Mucosa of descending colon (tissue), 3 donors: ENCODE results near the gene GTF2H2. TPM values are rescaled to one million over a fixed set of nuclear protein-coding genes. Genes with fewer than 3 reads are reported as not detected.
"Not testable (repeated sequence)": the region's sequence is repeated elsewhere in the genome, so short reads cannot be mapped to it uniquely, and the experiment has no call there.

Experiments
- ATAC-seq: fragments of 200-7000 bp; cut with Tn5 transposase; one replicate; pipeline ENCODE4 v1.9.1; 2020; ENCODE audit warnings: mild to moderate bottlenecking, moderate library complexity
- DNase-seq, 3 donors: peaks; one replicate each; pipeline ENCODE4 v3.0.0-alpha.2; 2020
- H3K36me3 ChIP-seq: fragments of 200-600 bp; one replicate; pipeline ENCODE4 v1.8.0; 2021; ENCODE audit warnings: low read depth, mild to moderate bottlenecking
- H3K4me1 ChIP-seq: fragments of 200-600 bp; one replicate; pipeline ENCODE4 v1.8.0; 2021; ENCODE audit warnings: low read depth, mild to moderate bottlenecking
- H3K4me3 ChIP-seq: fragments of 200-600 bp; one replicate; pipeline ENCODE4 v1.8.0; 2021; ENCODE audit warnings: mild to moderate bottlenecking
- H3K9me3 ChIP-seq: fragments of 200-600 bp; one replicate; pipeline ENCODE4 v1.8.0; 2021; ENCODE audit warnings: mild to moderate bottlenecking
- intact Hi-C, 2 donors: fragments of 100-400 bp; cut with DNase I in 1 of 2; cut with micrococcal nuclease in 1 of 2; formaldehyde crosslinking; loops; one replicate each; pipeline versions ENCODE4 v1.11.0 to v1.11.1; 2022; cut with DNase I, micrococcal nuclease
- long read RNA-seq, 2 donors: library from polyadenylated mRNA; unstranded; transcript quantifications; one replicate each; pipeline ENCODE4 v2.0.0, GENCODE V29; 2019 to 2021
- total RNA-seq, 3 donors: library from RNA; stranded (reverse); fragmentation: NEBNext Ultra II Directional in 2 of 3; extraction: Animal tissue kit (Norgen Biotek cat#: 25700) in 2 of 3; gene quantifications; one replicate each; pipeline versions ENCODE4 v1.2.1 to v1.2.4, GENCODE V29; 2021 to 2023
- donor health status: DM: no; HTN: no; CAD: no; lungs with moderate emphysema.
- donor health status: DM: no; HTN: no; CAD: no.
- donor health status: DM: no; HTN: yes; CAD: no.

Gene GTF2H2
- total RNA-seq, result 10 to 100 TPM; 19.9 to 23.7 (median 22.8) TPM
- long read RNA-seq, donor 1, partial matches to known transcripts, result 0 of 5 reads
- long read RNA-seq, donor 1, other reads (novel, unspliced or antisense), result 4 of 5 reads
- long read RNA-seq, donor 2, full-length matches to known transcripts, result 2 of 13 reads
- long read RNA-seq, donor 2, partial matches to known transcripts, result 1 of 13 reads
- long read RNA-seq, donor 2, other reads (novel, unspliced or antisense), result 10 of 13 reads

DNA sequence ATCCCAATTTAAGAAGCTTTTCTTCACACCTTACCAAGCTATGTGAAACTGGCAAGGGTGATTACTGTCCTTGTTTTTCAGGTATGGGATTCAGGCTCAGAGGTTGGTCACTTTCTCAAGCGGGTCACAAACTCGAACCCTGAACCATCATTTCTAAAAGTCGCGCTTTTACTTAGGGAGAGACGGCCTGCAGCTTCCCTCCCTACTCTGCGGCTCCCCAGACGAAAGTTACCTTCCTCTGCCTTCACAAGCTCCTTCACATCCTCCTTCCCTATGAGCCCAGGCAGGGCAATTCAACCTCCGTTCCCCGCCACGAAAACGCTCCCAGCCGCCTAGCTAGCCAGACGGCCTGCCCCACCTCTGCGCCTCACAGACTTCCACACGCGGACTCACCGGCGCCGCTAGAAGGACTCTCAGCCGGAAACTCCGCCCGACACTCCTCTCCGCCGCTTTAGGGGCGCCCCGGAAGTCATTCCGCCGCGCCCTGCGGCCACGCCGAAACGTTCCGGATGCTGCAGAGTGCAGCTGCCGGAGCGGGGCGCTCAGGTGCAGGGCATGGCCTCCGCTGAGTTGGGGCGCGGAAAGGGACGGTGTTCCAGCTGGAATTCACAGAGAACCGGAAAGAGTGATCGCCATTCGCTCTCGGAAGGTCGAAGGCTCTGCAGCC is at the start of gene GTF2H2:
TSS of gene GTF2H2 (minus strand) at position 415 of the 667 bp plus-strand sequence. CDS start 4,913 bp downstream, outside the sequence.
- H3K36me3 ChIP-seq, H3K4me1 ChIP-seq, H3K9me3 ChIP-seq, H3K4me3 ChIP-seq, DNase-seq, intact Hi-C loops: not testable (repeated sequence)
- peak; percentile 100 for ATAC-seq

GRCh38 chr5:71109730-71110275 is 42.3 kb upstream of the GTF2H2 start:
- ATAC-seq, DNase-seq, H3K4me3 ChIP-seq, H3K36me3 ChIP-seq, H3K4me1 ChIP-seq, H3K9me3 ChIP-seq, intact Hi-C loops: not testable (repeated sequence)

DNA sequence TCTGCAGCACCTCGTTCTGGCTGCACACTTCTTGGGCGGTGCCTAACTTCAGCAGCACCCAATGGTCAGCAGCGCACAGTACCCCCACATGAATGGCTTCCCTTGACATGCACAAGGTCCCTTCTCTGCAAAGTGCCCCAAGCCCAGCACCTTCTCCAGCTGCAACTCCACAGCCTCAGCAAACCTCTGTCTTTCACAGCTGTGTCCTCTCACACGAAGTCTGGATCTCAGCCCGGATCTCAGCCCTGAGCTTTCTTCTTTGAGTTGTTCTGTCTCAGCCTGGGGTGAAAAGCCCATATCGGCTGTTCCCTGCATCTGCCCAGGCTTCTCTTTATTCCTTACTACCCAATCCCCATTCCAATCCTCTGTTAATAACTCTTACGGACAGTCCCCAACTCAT is 32.5 kb upstream of the GTF2H2 start:
- DNase-seq, H3K4me3 ChIP-seq, H3K36me3 ChIP-seq, intact Hi-C loops, H3K9me3 ChIP-seq, H3K4me1 ChIP-seq, ATAC-seq: not testable (repeated sequence)

GRCh38 chr5:71097930-71098203 is 30.4 kb upstream of the GTF2H2 start:
- H3K9me3 ChIP-seq, ATAC-seq, intact Hi-C loops, H3K36me3 ChIP-seq, DNase-seq, H3K4me1 ChIP-seq, H3K4me3 ChIP-seq: not testable (repeated sequence)

DNA sequence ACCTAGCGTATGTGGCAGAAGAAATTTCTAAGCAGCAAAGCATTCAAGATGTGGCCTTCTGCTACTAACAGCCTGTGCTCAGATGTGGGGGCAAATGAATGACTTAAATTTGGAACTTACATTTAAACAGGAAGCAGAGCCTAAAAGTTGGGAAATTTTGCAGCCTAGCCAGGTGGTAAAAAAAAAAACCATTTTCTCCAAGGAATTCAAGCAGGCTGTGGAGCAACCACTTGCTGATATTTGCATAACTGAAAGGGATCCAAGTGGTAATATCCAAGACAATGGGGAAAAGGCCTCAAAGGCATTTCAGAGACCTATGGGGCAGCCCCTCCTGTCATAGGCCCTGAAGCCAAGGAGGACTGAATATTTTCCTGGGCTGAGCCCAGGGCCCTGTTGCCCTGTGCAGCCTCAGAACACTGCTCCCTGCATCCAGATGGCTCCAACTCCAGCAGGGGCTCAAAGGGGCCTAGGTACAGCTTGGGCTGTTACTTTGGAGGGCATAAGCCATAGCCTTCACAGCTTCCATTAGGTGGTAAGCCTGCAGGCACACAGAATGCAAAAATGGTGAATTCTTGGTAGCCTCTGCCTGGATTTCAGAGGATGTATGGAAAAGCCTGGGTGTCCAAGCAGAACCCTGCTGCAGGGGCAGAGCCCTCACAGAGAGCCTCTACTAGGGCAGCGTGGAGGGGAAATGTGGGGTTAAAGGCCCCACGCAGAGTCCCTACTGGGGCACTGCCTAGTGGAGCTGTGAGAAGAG is 29.9 kb upstream of the GTF2H2 start:
- intact Hi-C loops, H3K4me3 ChIP-seq, ATAC-seq, H3K9me3 ChIP-seq, H3K4me1 ChIP-seq, H3K36me3 ChIP-seq: not testable (repeated sequence)
- peak in 1 of 3 donors; percentile 25 for DNase-seq

GRCh38 chr5:71089773-71090172 is 22.3 kb upstream of the GTF2H2 start:
- H3K4me1 ChIP-seq, intact Hi-C loops, DNase-seq, H3K36me3 ChIP-seq, H3K4me3 ChIP-seq, H3K9me3 ChIP-seq: not testable (repeated sequence)
- peak; percentile 64 for ATAC-seq

- H3K4me1 ChIP-seq, DNase-seq, H3K36me3 ChIP-seq, ATAC-seq, H3K9me3 ChIP-seq, intact Hi-C loops, H3K4me3 ChIP-seq: not testable (repeated sequence)
These were observed 21.3 kb upstream of the GTF2H2 start for GRCh38 chr5:71088754-71089153.

GRCh38 chr5:71086145-71086544 is 18.7 kb upstream of the GTF2H2 start:
- intact Hi-C loops, H3K9me3 ChIP-seq, H3K4me1 ChIP-seq, DNase-seq, H3K36me3 ChIP-seq, H3K4me3 ChIP-seq: not testable (repeated sequence)
- peak; percentile 89 for ATAC-seq

DNA sequence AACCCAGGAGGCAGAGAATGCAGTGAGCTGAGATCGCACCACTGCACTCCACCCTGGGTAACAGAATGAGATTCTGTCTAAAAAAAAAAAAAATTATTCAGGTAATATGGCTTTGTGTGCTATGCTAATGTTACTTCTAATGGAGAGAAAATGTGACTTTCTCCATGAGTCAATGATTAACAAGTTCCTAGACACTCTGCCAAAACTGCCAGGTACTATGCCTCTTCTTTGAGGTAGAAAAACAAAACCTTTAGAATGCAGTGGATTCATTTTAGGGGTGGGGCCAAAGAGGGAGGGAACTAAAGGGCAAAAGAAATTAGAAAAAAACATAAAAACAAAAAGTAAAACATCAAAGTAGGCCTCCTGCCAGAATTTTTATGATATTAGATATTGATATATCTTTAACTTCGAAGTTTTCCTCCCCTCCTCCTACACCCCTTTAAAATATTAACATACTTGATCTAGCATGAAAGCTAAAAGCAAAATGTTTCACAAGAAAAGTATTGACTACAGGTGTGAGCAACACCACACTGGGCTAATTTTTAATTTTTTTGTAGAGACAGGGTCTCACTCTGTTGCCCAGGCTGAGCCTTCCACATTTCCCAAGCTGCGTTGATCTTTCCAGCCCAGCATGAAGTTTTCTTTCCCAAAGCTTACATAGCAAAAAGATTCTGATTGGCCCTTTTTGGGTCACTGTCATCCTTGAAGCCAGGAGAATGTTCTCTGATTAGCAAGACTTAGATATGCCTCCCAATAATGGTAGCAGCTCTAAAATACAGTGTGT is 17.0 kb upstream of the GTF2H2 start:
- intact Hi-C loops, DNase-seq, H3K4me3 ChIP-seq, H3K9me3 ChIP-seq, H3K36me3 ChIP-seq, H3K4me1 ChIP-seq: not testable (repeated sequence)
- ATAC-seq, result peak; percentile 58

DNA sequence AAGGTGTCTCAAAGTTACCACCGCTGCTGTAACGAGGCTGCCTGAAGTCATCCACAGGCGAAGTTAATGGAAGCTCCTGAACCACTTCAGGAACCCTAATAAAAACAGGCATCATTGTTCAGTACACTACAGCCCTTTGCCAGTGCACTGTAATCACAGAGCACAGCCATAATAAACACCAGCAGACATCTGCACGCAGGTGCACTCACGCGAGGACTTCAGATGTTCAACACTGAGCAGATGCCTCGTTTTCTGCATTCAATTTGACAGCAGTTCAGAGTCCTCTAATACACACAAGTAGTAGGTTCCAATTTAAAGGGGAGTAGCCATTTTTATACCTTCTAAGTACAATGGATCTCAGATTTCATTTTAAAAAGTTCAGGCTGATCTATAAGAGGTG is 15.4 kb upstream of the GTF2H2 start:
- ATAC-seq, result not testable (repeated sequence)

GRCh38 chr5:71082340-71082739 is 14.9 kb upstream of the GTF2H2 start:
- H3K36me3 ChIP-seq, ATAC-seq, intact Hi-C loops, DNase-seq, H3K4me1 ChIP-seq, H3K9me3 ChIP-seq, H3K4me3 ChIP-seq: not testable (repeated sequence)

More for the DNA sequence above, 15.4 kb upstream of the GTF2H2 start:
- H3K4me3 ChIP-seq, DNase-seq, H3K4me1 ChIP-seq, H3K36me3 ChIP-seq, H3K9me3 ChIP-seq, intact Hi-C loops: not testable (repeated sequence)

DNA sequence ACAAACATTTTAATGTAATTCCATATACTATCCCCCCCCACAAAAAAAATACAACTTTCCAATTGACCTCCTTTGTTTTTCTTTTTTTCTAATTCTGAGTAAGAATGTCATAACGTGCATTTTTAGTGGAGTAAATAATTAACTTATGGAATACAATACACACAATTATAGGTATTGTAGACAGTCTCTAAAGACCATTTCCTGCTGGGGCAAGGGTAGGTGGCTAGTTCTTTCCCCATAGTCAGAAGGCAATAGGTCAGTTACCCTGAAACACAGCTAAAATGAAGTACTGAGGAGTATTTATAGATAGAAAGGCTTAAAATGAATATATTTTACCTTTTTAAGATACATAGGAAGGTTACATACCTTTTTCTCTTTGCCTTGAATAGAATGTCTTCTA is 6.2 kb downstream of the GTF2H2 start:
- peak; percentile 88 for ATAC-seq
- not testable (repeated sequence) for DNase-seq

DNA sequence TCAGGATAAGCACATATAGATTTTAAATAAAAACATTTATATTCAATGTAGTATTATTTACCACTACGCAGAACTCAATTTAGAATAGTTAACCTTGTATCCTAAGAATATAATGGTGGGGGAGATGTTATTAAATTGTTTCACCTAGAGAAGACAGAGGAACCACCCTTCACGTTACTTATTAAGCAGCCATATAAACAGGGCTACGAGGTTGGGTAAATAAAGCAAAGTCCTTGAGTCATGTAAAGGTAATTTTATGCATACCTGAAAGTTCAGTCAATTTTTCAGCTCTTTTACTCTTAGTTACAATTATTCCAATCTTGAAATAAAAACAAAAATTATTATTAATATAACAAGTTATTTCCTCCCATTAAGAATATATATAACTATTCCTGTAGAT is 8.1 kb downstream of the GTF2H2 start:
- H3K36me3 ChIP-seq, H3K9me3 ChIP-seq, H3K4me3 ChIP-seq, H3K4me1 ChIP-seq, ATAC-seq, intact Hi-C loops, DNase-seq: not testable (repeated sequence)

More for the DNA sequence above, 6.2 kb downstream of the GTF2H2 start:
- H3K4me1 ChIP-seq, intact Hi-C loops, H3K4me3 ChIP-seq, H3K9me3 ChIP-seq, H3K36me3 ChIP-seq: not testable (repeated sequence)

- DNase-seq, H3K36me3 ChIP-seq, intact Hi-C loops, ATAC-seq, H3K4me1 ChIP-seq, H3K4me3 ChIP-seq, H3K9me3 ChIP-seq: not testable (repeated sequence)
These were observed 22.7 kb downstream of the GTF2H2 start for GRCh38 chr5:71044808-71045207.
